ENCODE results near the gene EVL. TPM values are rescaled to one million over a fixed set of nuclear protein-coding genes. Genes with fewer than 3 reads are reported as not detected.

The EVL gene
- total and polyA plus RNA-seq, 4 donors: 54.5 to 99.9 (median 78.2) TPM

- peaks cover 8 to 71% (median 25%) of the 10 kb centered on the region in 5 donors for H3K4me1 ChIP-seq (ENCODE audit: control insufficient read depth in 5 of 5, insufficient read depth in 5 of 5, low read length in 5 of 5)
- H3K4me3 ChIP-seq: no peak overlapping the region
- H3K27me3 ChIP-seq (ENCODE audit: control insufficient read depth in 3 of 3, insufficient read depth in 3 of 3, low read length in 2 of 3): no peaks in the 10 kb centered on the region
- ATAC-seq (ENCODE audit: insufficient read depth, low FRiP score): peak; percentile 71
- H3K36me3 ChIP-seq (ENCODE audit: control insufficient read depth in 4 of 4, insufficient read depth in 4 of 4, low read length in 4 of 4): peaks cover 0 to 10% (median 3%) of the 10 kb centered on the region in 4 donors
- peak; percentile 76 for TF ChIP-seq CTCF (IDR thresholded peaks at IDR 0.05; ENCODE audit: control extremely low read depth, extremely low read depth)
- H3K9me3 ChIP-seq (ENCODE audit: control insufficient read depth in 4 of 4, insufficient read depth in 3 of 4, low read length in 3 of 4): no peaks in the 10 kb centered on the region
- H3K9ac ChIP-seq (ENCODE audit: insufficient read depth in 1 of 2, low read length in 2 of 2): no peak overlapping the region
- WGBS, 2 donors: 33 to 35% methylated on average over 13 of the region's 13 CpGs
- DNase-seq: peak; percentile 85 to 88 (median 87)
- peak overlapping the region in 1 of 2 donors; percentile 33 for H3K27ac ChIP-seq (ENCODE audit: low read depth in 1 of 2, low read length in 1 of 2)
These were observed 43.0 kb downstream of the EVL start for GRCh38 chr14:100108042-100108825.

GRCh38 chr14:100108840-100109593, 43.8 kb downstream of the EVL start:
- Histone ChIP-seq H3K4me1 (ENCODE audit: control insufficient read depth in 5 of 5, insufficient read depth in 5 of 5, low read length in 5 of 5) (peaks cover 4 to 63% (median 18%) of the 10 kb centered on the region in 5 donors), H3K9me3 (ENCODE audit: control insufficient read depth in 4 of 4, insufficient read depth in 3 of 4, low read length in 3 of 4) (no peaks in the 10 kb centered on the region), H3K27me3 (ENCODE audit: control insufficient read depth in 3 of 3, insufficient read depth in 3 of 3, low read length in 2 of 3) (no peaks in the 10 kb centered on the region), H3K9ac (ENCODE audit: insufficient read depth in 1 of 2, low read length in 2 of 2) (no peak overlapping the region), H3K36me3 (ENCODE audit: control insufficient read depth in 4 of 4, insufficient read depth in 4 of 4, low read length in 4 of 4) (peaks cover 0 to 10% (median 4%) of the 10 kb centered on the region in 4 donors), H3K4me3 (no peak overlapping the region), H3K27ac (ENCODE audit: low read depth in 1 of 2, low read length in 1 of 2) (peak overlapping the region in 1 of 2 donors; percentile 33)
- DNase-seq (no peak), ATAC-seq (ENCODE audit: insufficient read depth, low FRiP score) (no peak)
- WGBS, 2 donors: 85 to 90% methylated on average over 10 of the region's 10 CpGs
- TF ChIP-seq CTCF (IDR thresholded peaks at IDR 0.05; ENCODE audit: control extremely low read depth, extremely low read depth): no peak

- H3K9me3 ChIP-seq (ENCODE audit: control insufficient read depth in 4 of 4, insufficient read depth in 3 of 4, low read length in 3 of 4): no peaks in the 10 kb centered on the region
- no peak for TF ChIP-seq CTCF (IDR thresholded peaks at IDR 0.05; ENCODE audit: control extremely low read depth, extremely low read depth)
- no peak for ATAC-seq (ENCODE audit: insufficient read depth, low FRiP score)
- H3K27me3 ChIP-seq (ENCODE audit: control insufficient read depth in 3 of 3, insufficient read depth in 3 of 3, low read length in 2 of 3): no peaks in the 10 kb centered on the region
- H3K9ac ChIP-seq (ENCODE audit: insufficient read depth in 1 of 2, low read length in 2 of 2): no peak overlapping the region
- no peak overlapping the region for H3K27ac ChIP-seq (ENCODE audit: low read depth in 1 of 2, low read length in 1 of 2)
- DNase-seq: no peak
- no peak overlapping the region for H3K4me3 ChIP-seq
- H3K36me3 ChIP-seq (ENCODE audit: control insufficient read depth in 4 of 4, insufficient read depth in 4 of 4, low read length in 4 of 4): peaks cover 0 to 10% (median 6%) of the 10 kb centered on the region in 4 donors
- 97 to 100% methylated on average over 9 of the region's 9 CpGs for WGBS, 2 donors
- H3K4me1 ChIP-seq (ENCODE audit: control insufficient read depth in 5 of 5, insufficient read depth in 5 of 5, low read length in 5 of 5): peaks cover 4 to 58% (median 18%) of the 10 kb centered on the region in 5 donors
These were observed 44.4 kb downstream of the EVL start for GRCh38 chr14:100109594-100109955.

All from lung (tissue), 12 donors.